RWPE2 (cell line): Measurements from ENCODE around the gene ZFYVE27.

Experiments
- ATAC-seq: fragments of 200-7000 bp; cut with Tn5 transposase; 3 replicates; pipeline ENCODE4 v1.9.1; 2021; ENCODE audit warnings: low read depth
- DNase-seq: peaks from one replicate; pipeline ENCODE4 v3.0.0-alpha.2; 2020; ENCODE audit warnings: low spot score
- H3K27ac ChIP-seq: fragments of 450-650 bp; 2 replicates; pipeline ENCODE4 v1.5.1; 2017; ENCODE audit warnings: mild to moderate bottlenecking; ENCODE audit not compliant: poor library complexity, severe bottlenecking
- H3K27me3 ChIP-seq: fragments of 250-450 bp; sonication (Bioruptor Pico); 2 replicates; pipeline ENCODE4 v1.5.1; 2021; ENCODE audit warnings: mild to moderate bottlenecking, moderate library complexity; ENCODE audit not compliant: insufficient read depth, poor library complexity, severe bottlenecking
- H3K36me3 ChIP-seq: fragments of 250-450 bp; sonication (Bioruptor Pico); 2 replicates; pipeline ENCODE4 v1.5.1; 2020; ENCODE audit warnings: low read depth, mild to moderate bottlenecking, moderate library complexity
- H3K4me1 ChIP-seq: fragments of 250-450 bp; sonication (Bioruptor Pico); 2 replicates; pipeline ENCODE4 v1.5.1; 2021; ENCODE audit warnings: mild to moderate bottlenecking, moderate library complexity; ENCODE audit not compliant: insufficient read depth, poor library complexity, severe bottlenecking
- H3K4me3 ChIP-seq: fragments of 250-450 bp; sonication (Bioruptor Pico); 2 replicates; pipeline ENCODE4 v1.5.1; 2021; ENCODE audit warnings: mild to moderate bottlenecking, moderate library complexity; ENCODE audit not compliant: severe bottlenecking
- H3K9me3 ChIP-seq: fragments of 250-450 bp; sonication (Bioruptor Pico); 2 replicates; pipeline ENCODE4 v1.5.1; 2021; ENCODE audit warnings: mild to moderate bottlenecking, moderate library complexity; ENCODE audit not compliant: severe bottlenecking
- CTCF ChIP-seq: fragments of 450-650 bp; IDR thresholded peaks from one replicate; pipeline ENCODE4 v1.5.1; 2017; ENCODE audit warnings: mild to moderate bottlenecking, moderate library complexity; ENCODE audit not compliant: poor library complexity, severe bottlenecking

ZFYVE27 gene

DNA sequence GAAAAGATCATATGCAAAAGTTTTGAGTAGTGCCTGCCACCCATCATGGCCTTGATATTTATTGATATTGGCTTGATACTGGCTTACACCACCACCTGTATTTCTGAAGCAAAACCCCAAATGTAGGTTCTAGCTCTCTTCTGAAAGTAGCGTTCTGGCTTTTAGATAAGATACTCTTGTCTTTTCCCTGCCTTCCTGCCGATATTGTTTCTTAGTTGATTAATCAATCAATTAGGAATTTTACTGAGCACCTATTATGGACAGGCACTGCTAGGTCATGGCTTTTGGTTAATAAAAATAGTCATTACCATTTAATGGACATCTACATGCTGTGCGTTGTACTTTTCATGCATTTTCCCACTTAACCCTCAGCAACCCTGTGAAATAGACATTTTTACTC is 27.0 kb downstream of the ZFYVE27 start:
- Histone ChIP-seq H3K9me3 (no peaks in the 10 kb centered on the region), H3K27ac (no peak overlapping the region), H3K4me1 (no peaks in the 10 kb centered on the region), H3K27me3 (no peaks in the 10 kb centered on the region), H3K36me3 (peaks cover 14% of the 10 kb centered on the region), H3K4me3 (no peak overlapping the region)
- TF ChIP-seq CTCF, result no peak
- ATAC-seq (no peak), DNase-seq (no peak)

- Histone ChIP-seq H3K4me1 (no peaks in the 10 kb centered on the region), H3K27ac (no peak overlapping the region), H3K9me3 (no peaks in the 10 kb centered on the region), H3K36me3 (peaks cover 8% of the 10 kb centered on the region), H3K27me3 (peaks cover 3% of the 10 kb centered on the region), H3K4me3 (no peak overlapping the region)
- no peak for TF ChIP-seq CTCF
- no peak for DNase-seq
- ATAC-seq, result no peak
Observed at GRCh38 chr10:97764519-97764931, 27.6 kb downstream of the ZFYVE27 start.

DNA sequence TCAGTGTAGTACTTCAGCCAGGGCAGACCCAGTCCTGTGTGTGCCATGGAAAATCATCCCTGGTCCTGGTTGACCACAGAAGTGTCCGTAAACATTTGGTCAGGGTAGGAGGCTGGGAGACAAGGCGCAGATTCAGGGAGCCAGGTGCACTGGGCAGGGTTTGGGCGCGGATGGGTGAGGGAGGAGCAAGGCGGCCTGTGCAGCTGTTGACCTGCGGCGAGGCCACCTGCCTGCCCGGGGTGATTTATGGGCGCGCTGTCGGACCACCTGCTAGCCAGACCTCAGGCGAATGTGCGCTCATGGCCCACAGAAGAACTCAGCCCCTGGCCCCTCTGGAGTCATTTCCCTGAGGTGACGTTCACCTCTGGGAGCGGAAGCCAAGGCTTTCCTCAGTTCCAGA is 28.3 kb downstream of the ZFYVE27 start:
- Histone ChIP-seq H3K27ac (no peak overlapping the region), H3K9me3 (no peaks in the 10 kb centered on the region), H3K36me3 (peaks cover 1% of the 10 kb centered on the region; the same call in 1 of the 2 replicates), H3K4me3 (no peak overlapping the region), H3K27me3 (peaks cover 10% of the 10 kb centered on the region), H3K4me1 (no peaks in the 10 kb centered on the region)
- DNase-seq, result no peak
- no peak for TF ChIP-seq CTCF
- ATAC-seq, result no peak

GRCh38 chr10:97766106-97766810 is 29.3 kb downstream of the ZFYVE27 start:
- no peaks in the 10 kb centered on the region for H3K9me3 ChIP-seq
- H3K36me3 ChIP-seq, result no peaks in the 10 kb centered on the region
- ATAC-seq (no peak), DNase-seq (no peak)
- peaks cover 21% of the 10 kb centered on the region for H3K27me3 ChIP-seq
- H3K27ac ChIP-seq, result no peak overlapping the region
- no peak for TF ChIP-seq CTCF
- no peaks in the 10 kb centered on the region for H3K4me1 ChIP-seq
- no peak overlapping the region for H3K4me3 ChIP-seq
